ENCODE results near the gene UBL3. TPM values are rescaled to one million over a fixed set of nuclear protein-coding genes. Genes with fewer than 3 reads are reported as not detected.

Gene UBL3
- total RNA-seq, 1 donor from 2014 or later, result 16.1 TPM

DNA sequence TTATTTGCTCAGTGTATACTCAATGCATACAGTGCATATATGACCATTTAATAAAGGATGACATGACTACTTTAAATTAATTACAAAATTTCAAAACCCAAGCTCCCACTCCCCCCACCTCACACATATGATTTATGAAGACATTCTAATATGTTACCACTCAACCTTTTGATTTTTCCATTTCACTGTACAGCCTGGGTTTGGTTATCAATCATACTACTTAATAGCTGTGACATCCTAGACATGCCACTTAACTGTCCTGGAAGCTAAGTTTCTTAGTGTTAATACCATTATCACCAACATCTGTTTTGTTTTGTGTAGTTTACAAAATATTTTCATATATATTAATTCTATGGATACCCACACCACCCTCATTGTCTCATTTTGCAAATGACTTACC lies 42.2 kb downstream of the UBL3 start:
- no peak for FAIRE-seq
- H3K36me3 ChIP-seq (ENCODE audit: control insufficient read depth, insufficient read depth, low read length), result no peaks in the 10 kb centered on the region
- DNase-seq (ENCODE audit: low read depth), result no peak
- H3K27me3 ChIP-seq (ENCODE audit: control insufficient read depth, insufficient read depth, low read length), result no peaks in the 10 kb centered on the region
- TF ChIP-seq, protein P1, sequence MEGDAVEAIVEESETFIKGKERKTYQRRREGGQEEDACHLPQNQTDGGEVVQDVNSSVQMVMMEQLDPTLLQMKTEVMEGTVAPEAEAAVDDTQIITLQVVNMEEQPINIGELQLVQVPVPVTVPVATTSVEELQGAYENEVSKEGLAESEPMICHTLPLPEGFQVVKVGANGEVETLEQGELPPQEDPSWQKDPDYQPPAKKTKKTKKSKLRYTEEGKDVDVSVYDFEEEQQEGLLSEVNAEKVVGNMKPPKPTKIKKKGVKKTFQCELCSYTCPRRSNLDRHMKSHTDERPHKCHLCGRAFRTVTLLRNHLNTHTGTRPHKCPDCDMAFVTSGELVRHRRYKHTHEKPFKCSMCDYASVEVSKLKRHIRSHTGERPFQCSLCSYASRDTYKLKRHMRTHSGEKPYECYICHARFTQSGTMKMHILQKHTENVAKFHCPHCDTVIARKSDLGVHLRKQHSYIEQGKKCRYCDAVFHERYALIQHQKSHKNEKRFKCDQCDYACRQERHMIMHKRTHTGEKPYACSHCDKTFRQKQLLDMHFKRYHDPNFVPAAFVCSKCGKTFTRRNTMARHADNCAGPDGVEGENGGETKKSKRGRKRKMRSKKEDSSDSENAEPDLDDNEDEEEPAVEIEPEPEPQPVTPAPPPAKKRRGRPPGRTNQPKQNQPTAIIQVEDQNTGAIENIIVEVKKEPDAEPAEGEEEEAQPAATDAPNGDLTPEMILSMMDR (IDR thresholded peaks at IDR 0.05; ENCODE audit: insufficient read depth, low read length, severe bottlenecking), result no peak
- H3K4me3 ChIP-seq (ENCODE audit: low read depth, low read length), result no peak overlapping the region

DNA sequence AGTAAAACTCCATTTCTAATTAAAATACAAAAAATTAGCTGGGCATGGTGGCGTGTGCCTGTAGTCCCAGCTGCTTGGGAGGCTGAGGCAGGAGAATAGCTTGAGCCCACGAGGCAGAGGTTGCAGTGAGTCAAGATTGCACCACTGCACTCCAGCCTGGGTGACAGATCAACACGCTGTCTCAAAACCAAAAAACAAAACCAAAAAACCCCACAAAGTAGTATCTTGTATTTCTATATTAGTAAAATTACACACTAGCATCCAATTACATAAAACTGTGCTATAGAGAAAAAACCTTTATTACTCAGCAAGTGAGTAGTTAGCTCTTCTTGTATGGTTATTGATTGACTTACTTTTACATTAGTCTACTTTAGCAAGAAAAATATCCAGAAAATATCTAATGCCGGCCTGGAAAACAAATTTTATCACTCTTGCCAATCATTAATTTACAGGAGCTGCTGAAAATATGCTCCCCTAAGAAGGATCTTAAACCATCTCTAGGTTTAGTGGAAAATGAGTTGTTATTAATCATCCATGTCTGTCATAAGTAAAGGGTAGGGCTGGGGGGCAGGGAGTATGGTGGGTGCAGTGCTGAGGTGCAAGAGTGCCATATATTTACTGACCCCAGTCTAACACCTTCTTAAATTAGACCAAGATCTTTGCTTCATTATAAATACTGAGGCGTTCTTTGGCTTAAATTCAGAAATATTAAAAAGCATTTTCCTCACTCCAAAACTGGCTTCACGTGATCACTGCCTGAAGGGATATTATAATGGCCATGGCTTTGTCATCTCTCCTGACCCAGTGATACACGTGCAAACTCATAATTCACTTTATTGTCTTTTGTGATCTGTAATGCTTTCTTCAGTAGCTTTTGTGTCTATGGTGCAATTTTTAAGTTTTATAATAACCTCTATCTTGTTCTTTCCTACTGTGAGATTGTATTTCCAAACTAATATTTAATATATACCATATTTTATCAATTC lies 44.1 kb downstream of the UBL3 start:
- FAIRE-seq (no peak), DNase-seq (ENCODE audit: low read depth) (no peak)
- TF ChIP-seq, protein P1 (IDR thresholded peaks at IDR 0.05; ENCODE audit: insufficient read depth, low read length, severe bottlenecking), result no peak
- H3K36me3 ChIP-seq (ENCODE audit: control insufficient read depth, insufficient read depth, low read length), result no peaks in the 10 kb centered on the region
- no peak overlapping the region for H3K4me3 ChIP-seq (ENCODE audit: low read depth, low read length)
- no peaks in the 10 kb centered on the region for H3K27me3 ChIP-seq (ENCODE audit: control insufficient read depth, insufficient read depth, low read length)

DNA sequence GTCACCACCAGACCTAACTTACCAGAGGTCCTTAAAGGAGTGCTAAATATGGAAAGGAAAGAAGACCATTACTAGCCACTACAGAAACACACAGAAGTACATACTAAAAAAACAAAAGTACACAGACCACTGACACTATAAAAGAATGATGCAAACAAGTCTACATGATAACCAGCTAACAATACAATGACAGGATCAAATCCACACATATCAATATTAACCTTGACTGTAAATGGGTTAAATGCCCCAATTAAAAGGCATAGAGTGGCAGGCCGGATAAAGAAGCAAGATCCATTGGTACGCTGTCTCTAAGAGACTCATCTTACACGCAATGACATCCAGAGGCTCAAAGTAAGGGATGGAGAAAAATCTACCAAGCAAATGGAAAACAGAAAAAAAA lies 47.2 kb downstream of the UBL3 start:
- Histone ChIP-seq H3K4me3 (ENCODE audit: low read depth, low read length) (no peak overlapping the region), H3K36me3 (ENCODE audit: control insufficient read depth, insufficient read depth, low read length) (no peaks in the 10 kb centered on the region), H3K27me3 (ENCODE audit: control insufficient read depth, insufficient read depth, low read length) (no peaks in the 10 kb centered on the region)
- FAIRE-seq, result no peak
- TF ChIP-seq, protein P1 (IDR thresholded peaks at IDR 0.05; ENCODE audit: insufficient read depth, low read length, severe bottlenecking), result no peak
- no peak for DNase-seq (ENCODE audit: low read depth)

DNA sequence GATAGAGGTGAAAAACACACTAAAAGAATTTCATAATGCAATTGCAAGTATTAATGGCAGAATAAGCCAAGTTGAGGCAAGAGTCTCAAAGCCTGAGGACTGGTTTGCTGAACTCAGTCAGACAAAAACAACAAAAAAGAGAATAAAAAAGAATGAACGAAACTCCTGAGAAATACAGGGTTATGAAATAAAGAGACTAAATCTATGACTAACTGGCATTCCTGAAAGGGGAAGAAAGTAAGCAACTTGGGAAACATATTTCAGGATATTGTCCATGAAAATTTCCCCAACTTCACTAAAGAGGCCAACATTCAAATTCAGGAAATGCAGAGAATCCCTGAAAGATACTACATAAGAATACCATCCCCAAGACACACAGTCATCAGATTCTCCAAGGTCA lies 47.8 kb downstream of the UBL3 start:
- TF ChIP-seq, protein P1 (IDR thresholded peaks at IDR 0.05; ENCODE audit: insufficient read depth, low read length, severe bottlenecking), result no peak
- DNase-seq (ENCODE audit: low read depth) (peak; percentile 12), FAIRE-seq (no peak)
- no peaks in the 10 kb centered on the region for H3K27me3 ChIP-seq (ENCODE audit: control insufficient read depth, insufficient read depth, low read length)
- H3K4me3 ChIP-seq (ENCODE audit: low read depth, low read length), result no peak overlapping the region
- no peaks in the 10 kb centered on the region for H3K36me3 ChIP-seq (ENCODE audit: control insufficient read depth, insufficient read depth, low read length)

DNA sequence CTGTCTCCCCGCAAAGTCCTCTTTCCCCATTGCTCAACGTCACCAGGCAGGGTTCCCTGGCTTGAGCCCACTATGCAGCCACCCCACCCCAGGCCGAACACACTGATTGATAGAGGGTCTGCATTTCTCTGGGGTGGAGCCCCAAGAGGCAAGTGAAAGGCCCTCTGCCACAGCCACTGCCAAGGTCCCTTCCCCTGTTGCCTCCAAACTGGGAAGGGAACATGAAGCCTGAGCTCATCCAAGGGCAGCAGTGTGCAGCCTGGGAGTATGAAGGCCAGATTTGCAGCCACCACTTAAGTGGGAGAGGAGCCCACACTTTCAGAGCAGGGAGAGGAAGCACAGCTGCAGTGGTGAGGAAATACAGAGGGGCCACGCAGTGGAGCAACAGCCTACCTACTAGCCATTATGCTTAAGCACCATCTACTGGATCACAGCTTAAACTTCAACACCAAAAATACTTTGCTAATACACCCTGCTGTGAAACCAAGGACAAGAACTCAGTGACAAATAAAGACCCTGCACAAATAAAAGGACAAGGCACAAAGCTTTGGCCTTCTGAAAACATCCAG lies 48.6 kb downstream of the UBL3 start:
- DNase-seq (ENCODE audit: low read depth) (no peak), FAIRE-seq (no peak)
- Histone ChIP-seq H3K4me3 (ENCODE audit: low read depth, low read length) (no peak overlapping the region), H3K36me3 (ENCODE audit: control insufficient read depth, insufficient read depth, low read length) (no peaks in the 10 kb centered on the region), H3K27me3 (ENCODE audit: control insufficient read depth, insufficient read depth, low read length) (no peaks in the 10 kb centered on the region)
- TF ChIP-seq, protein P1 (IDR thresholded peaks at IDR 0.05; ENCODE audit: insufficient read depth, low read length, severe bottlenecking), result no peak
